Measurements from ENCODE around the gene EVC. TPM values are rescaled to one million over a fixed set of nuclear protein-coding genes. Genes with fewer than 3 reads are reported as not detected.

EVC gene
- total RNA-seq, 2 donors from 2014 or later = 25.5 to 29.0 TPM

- Histone ChIP-seq H3K27me3 (ENCODE audit: control insufficient read depth, insufficient read depth, low read length, poor library complexity, severe bottlenecking) (no peaks in the 10 kb centered on the region), H3K9ac (ENCODE audit: extremely low read depth, low read length, poor library complexity, severe bottlenecking) (no peak overlapping the region), H3K27ac (ENCODE audit: low read depth, low read length) (no peak overlapping the region), H3K36me3 (ENCODE audit: control insufficient read depth, insufficient read depth, low read length) (peaks cover 64% of the 10 kb centered on the region), H3K9me3 (ENCODE audit: control insufficient read depth, low read length) (no peaks in the 10 kb centered on the region), H3K4me1 (ENCODE audit: control insufficient read depth, insufficient read depth, low read length) (no peaks in the 10 kb centered on the region), H3K4me3 (ENCODE audit: low read length) (no peak overlapping the region)
- TF ChIP-seq CTCF (conservative IDR thresholded peaks at IDR 0.05) = no peak
- Mint-ChIP-seq H3K4me3 (no peak overlapping the region), H3K9me3 (no peaks in the 10 kb centered on the region), H3K27me3 (ENCODE audit: insufficient read depth) (no peaks in the 10 kb centered on the region), H3K4me1 (no peaks in the 10 kb centered on the region), H3K36me3 (ENCODE audit: low read depth) (peaks cover 13% of the 10 kb centered on the region), H3K27ac (no peak overlapping the region)
- WGBS, 2 experiments (ENCODE audit: insufficient coverage in 1 of 2, insufficient read length in 1 of 2) = 91% methylated on average over 14 to 16 of the region's 16 CpGs
- no peak for DNase-seq
Measured at GRCh38 chr4:5858020-5858769, 147.2 kb downstream of the EVC start.

- H3K27me3 Mint-ChIP-seq (ENCODE audit: insufficient read depth) = no peaks in the 10 kb centered on the region
- TF ChIP-seq CTCF (conservative IDR thresholded peaks at IDR 0.05) = no peak
- no peak overlapping the region for H3K27ac ChIP-seq (ENCODE audit: low read depth, low read length)
Measured at GRCh38 chr4:5863461-5864113, 152.6 kb downstream of the EVC start.

More at GRCh38 chr4:5863461-5864113, 152.6 kb downstream of the EVC start:
- H3K27ac Mint-ChIP-seq = no peak overlapping the region
- no peaks in the 10 kb centered on the region for H3K4me1 ChIP-seq (ENCODE audit: control insufficient read depth, insufficient read depth, low read length)
- no peak overlapping the region for H3K4me3 Mint-ChIP-seq
- H3K9me3 ChIP-seq (ENCODE audit: control insufficient read depth, low read length) = no peaks in the 10 kb centered on the region
- H3K9ac ChIP-seq (ENCODE audit: extremely low read depth, low read length, poor library complexity, severe bottlenecking) = no peak overlapping the region
- H3K4me3 ChIP-seq (ENCODE audit: low read length) = no peak overlapping the region
- no peaks in the 10 kb centered on the region for H3K9me3 Mint-ChIP-seq
- peaks cover 12% of the 10 kb centered on the region for H3K4me1 Mint-ChIP-seq
- H3K36me3 Mint-ChIP-seq (ENCODE audit: low read depth) = peaks cover 19% of the 10 kb centered on the region
- WGBS, 2 experiments (ENCODE audit: insufficient coverage in 1 of 2, insufficient read length in 1 of 2) = 81 to 86% methylated on average over 12 to 15 of the region's 15 CpGs
- DNase-seq = no peak
- H3K36me3 ChIP-seq (ENCODE audit: control insufficient read depth, insufficient read depth, low read length) = peaks cover 41% of the 10 kb centered on the region
- no peaks in the 10 kb centered on the region for H3K27me3 ChIP-seq (ENCODE audit: control insufficient read depth, insufficient read depth, low read length, poor library complexity, severe bottlenecking)

Other genes starting within 250 kb of the EVC start
- 10 to 100 TPM in 1 of 2 donors, 1 to 10 TPM in 1; 9.7 to 11.7 TPM for gene EVC2, start 2.6 kb upstream of the EVC start, total RNA-seq
- gene CRMP1, start 181.9 kb downstream of the EVC start, total RNA-seq = 10 to 100 TPM; 40.0 to 64.9 TPM